G401.6 (cell line): ENCODE data around the gene TCN1.
A peak's percentile ranks its signal among the peaks of the same experiment; 100 is the strongest.
"Not testable (repeated sequence)": the region's sequence is repeated elsewhere in the genome, so short reads cannot be mapped to it uniquely, and the experiment has no call there.

Experiments used
- FAIRE-seq: peaks from 2 replicates; lab custom pipeline; 2012; peaks lifted over from hg19 to GRCh38; lab: Jason Lieb, UNC

TCN1 gene

DNA sequence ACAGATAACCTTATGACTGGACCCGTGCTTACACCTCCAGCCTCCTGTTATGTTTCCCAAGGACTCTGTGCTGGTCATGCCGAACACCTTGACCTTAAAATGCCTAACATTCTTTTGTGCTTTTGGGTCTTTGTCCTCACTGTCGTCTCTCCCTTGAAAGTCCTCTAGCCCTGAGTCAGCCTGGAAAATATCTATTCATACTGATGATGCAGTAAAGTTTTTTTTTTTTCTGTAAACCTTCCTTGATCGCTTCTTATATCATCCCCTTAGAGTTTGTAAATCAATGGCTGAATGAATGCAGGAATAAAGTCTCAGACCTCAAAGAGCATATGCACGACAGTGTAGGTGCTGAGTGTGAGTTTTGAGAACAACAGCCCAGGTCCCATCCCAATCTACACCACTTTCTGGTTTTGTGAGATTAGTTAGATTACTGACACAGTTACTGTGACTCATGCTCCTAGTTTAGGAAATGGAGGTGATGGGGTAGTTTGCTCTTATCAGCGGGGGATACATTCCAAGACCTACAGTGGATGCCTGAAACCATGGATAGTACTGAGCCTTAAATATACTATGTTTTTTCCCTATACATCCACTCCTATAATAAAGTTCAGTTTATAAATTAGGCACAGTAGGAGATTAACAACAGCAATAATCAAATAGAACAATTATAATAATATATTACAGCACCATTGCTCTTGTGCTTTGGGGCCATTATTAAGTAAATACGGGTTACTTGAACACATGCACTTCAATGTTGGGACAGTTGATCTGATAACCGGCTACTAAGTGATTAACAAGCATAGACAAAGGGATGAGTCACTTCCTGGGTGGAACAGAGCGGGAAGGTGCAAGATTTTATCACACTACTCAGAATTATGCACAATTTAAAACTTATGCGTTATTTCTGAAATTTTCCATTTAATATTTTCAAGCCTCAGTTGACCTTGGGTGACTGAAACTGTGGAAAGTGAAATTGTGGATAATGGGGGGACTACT, 8.6 kb downstream of the TCN1 start:
- no peak for FAIRE-seq

DNA sequence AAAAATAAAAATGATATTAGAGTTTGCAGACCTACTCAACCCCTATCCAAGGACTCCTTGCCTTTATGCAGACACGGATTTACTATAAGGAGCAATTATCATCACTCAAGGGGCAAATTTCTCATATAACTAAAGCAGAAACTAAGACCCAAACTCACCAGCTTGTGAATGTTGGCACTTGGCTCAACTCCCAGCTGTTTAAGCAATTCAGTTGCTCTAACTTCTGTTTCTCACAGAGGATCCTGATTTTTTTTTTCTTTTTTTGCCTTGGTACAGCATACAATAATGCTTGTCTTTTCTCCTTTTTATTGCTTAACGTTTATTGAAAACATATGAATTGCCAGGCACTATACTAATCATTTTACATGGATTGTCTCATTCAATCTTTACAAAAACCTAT, 11.4 kb downstream of the TCN1 start:
- FAIRE-seq, result no peak

- not testable (repeated sequence) for FAIRE-seq
These were observed 14.9 kb downstream of the TCN1 start for GRCh38 chr11:59851416-59851815.

GRCh38 chr11:59849551-59849950, 16.7 kb downstream of the TCN1 start:
- FAIRE-seq, result not testable (repeated sequence)

DNA sequence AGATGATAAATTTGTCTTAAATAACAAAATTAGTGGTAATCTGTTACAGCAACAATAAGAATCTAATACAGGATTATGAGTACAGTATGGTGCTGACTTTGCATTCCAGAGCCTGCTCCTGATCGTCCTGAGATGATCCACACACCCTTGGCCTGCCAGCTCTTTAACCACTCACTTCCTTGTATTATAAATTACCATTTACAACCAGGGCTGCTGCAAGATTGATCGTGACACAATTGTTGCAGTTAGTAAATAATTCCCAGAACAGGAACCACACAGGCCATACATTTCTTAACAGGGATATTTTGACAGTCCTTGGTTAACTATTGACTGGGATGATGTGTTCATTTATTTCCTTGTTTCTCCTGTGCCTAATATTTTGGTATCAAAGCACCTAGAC, 17.2 kb downstream of the TCN1 start:
- FAIRE-seq, result no peak

GRCh38 chr11:59848439-59848838, 17.8 kb downstream of the TCN1 start:
- FAIRE-seq, result not testable (repeated sequence)

DNA sequence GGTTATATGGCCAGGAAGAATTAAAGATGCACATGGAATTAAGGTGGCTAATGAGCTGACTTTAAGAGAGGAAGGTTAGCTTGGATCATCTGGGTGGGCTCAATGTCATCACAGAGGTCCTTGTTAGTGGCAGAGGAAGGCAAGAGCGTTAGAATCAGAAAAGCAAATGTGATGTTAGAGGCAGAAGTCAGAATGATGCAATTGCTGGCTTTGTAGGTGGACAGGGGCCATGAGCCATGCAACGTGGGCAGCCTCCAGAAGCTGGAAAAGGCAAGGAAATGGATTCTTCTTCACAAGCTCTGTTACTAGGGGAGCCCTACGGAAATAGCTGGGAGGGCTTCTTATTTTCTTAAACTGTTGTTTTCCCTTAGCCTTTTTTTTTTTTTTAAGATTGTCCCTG, 18.7 kb downstream of the TCN1 start:
- FAIRE-seq, result no peak

GRCh38 chr11:59846556-59846955, 19.7 kb downstream of the TCN1 start:
- FAIRE-seq, result no peak

- FAIRE-seq, result no peak
These were observed 20.9 kb downstream of the TCN1 start, which contains the start of gene CBLIF for GRCh38 chr11:59845399-59845798. Gene CBLIF, minus strand, starts transcription at chr11:59845499. Its CDS starts 46 bp downstream, at chr11:59845453.

- no peak for FAIRE-seq
These were observed 24.0 kb downstream of the TCN1 start for GRCh38 chr11:59842316-59842715.

- FAIRE-seq, result no peak
These were observed 24.8 kb downstream of the TCN1 start for GRCh38 chr11:59841514-59841913.

GRCh38 chr11:59839615-59840014, 26.7 kb downstream of the TCN1 start:
- no peak for FAIRE-seq

DNA sequence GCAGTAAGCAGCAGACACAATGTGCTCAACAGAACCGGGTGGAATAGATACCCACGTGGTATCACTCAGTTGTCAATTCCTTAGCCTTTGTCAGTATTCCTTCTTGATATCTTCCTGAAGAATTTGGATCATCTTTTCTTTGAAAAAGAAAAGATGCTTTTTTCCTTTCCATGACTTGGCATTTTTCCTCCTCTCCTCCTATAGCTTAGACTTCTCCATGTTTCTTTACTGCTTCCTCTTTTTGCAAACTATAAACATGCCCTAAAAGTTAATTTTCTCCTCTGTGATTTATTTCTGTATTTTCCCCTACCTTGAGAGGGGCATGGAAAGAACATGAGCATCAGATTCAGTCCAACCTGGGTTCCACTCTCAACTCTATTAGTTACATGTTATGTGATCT, 32.7 kb downstream of the TCN1 start:
- FAIRE-seq, result no peak

GRCh38 chr11:59829358-59829757, 36.9 kb downstream of the TCN1 start:
- no peak for FAIRE-seq

- peak; percentile 77 for FAIRE-seq
These were observed 43.2 kb downstream of the TCN1 start for GRCh38 chr11:59822989-59823566.

DNA sequence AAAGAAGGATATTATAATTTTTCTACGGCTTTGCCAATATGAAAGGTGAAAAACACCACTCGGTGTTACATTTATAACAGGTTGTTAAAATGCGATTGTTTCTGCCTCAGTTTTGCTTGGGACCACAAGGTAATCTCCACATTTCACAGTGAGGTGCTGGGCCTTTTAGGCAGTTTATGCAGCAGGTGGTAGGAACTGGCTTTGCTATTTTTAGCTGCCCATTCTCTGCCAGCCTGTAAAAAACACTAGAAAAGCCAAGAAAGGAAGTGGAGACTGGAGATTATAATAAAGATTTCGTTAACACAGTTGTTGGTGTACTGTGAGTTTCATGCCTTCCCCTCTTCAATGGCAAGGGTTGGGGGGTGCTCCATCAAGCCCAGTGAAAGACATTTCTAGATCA, 47.7 kb downstream of the TCN1 start:
- FAIRE-seq, result no peak

DNA sequence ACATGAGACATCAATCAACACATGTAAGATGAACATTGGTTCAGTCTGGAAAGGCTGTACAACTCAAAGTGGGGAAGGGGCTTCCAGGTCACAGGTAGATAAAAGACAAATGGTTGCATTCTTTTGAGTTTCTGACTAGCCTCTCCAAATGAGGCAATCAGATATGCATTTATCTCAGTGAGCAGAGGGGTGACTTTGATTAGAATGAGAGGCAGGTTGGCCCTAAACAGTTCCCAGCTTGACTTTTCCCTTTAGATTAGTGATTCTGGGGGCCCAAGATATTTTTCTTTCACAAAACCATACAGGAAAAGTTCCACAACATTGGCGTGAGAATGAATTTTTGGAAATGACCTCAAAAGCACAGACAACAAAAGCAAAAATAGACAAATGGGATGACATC, 49.9 kb downstream of the TCN1 start:
- not testable (repeated sequence) for FAIRE-seq

DNA sequence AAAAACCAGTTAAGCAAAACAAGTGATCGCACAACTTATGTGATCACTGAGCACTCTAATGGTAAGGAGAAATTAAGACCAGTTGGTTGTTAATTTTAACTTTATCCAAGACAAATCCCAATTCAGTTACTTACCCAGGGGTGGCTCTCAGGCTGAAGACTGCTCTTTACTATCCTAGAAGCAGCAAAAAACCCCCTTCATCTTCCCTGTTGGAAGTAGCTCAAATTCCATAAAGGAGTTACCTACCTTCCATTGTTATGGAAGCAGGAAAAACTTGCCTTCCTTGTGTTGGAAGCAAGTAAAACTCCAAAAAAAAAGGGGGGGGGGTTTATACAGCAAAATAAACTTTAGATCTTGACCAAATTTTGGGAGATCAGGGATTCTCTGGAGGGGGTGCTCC, 50.5 kb downstream of the TCN1 start:
- FAIRE-seq, result no peak

- no peak for FAIRE-seq
These were observed 52.3 kb downstream of the TCN1 start for GRCh38 chr11:59814021-59814420.

DNA sequence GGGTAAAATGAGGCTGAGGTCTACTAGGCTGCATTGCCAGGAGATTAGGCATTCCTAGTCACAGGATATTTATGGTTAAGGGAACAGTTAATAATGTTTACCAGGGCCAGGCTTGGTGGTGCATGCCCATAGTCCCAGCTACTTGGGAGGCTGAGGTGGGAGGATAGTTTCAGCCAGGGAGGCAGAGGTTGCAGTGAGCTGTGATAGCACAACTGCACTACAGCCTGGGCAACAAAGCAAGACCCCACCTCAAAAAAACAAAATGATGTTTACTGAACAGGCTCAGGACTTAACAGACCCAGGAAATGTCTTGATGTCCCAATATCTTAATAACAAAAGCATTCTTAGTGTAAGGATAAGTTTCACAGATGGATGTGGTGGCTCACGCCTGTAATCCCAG, 52.9 kb downstream of the TCN1 start:
- FAIRE-seq, result no peak

DNA sequence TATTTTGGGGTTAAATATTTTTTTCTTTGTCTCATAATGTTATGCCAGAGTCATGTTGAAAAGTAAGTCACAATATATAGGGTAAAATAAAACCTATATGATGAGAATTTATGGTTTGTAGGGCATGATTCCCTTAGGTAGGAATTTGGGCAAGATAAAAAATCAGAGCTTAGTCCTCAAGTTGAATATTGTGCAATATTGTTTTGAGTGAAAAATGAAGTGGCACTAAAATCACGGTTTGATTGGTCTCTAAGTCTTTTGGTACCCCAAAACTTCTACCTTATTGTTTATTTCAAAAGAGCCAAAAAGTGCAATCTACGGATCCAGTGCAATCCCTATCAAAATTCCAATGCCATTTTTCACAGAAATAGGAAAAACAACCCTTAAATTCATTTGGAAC, 54.1 kb downstream of the TCN1 start:
- no peak for FAIRE-seq

GRCh38 chr11:59810911-59811259, 55.4 kb downstream of the TCN1 start:
- FAIRE-seq, result no peak

- peak; percentile 3 for FAIRE-seq
These were observed 55.9 kb downstream of the TCN1 start, which contains the start of gene MRPL16 for GRCh38 chr11:59810189-59810910. Gene MRPL16, minus strand, starts transcription at chr11:59810778. Its CDS starts 120 bp downstream, at chr11:59810658.
